Stimulated activated CD8-positive, alpha-beta memory T cell treated with anti-CD3 and anti-CD28 coated beads, Interleukin-15, amount 100 ng/mL, for 4 hours (primary cell): ENCODE measurements around the gene CRYBB1.

Experiments
- DNase-seq, 2 donors: peaks; one replicate each; pipeline ENCODE4 v3.0.0-alpha.2; 2020; ENCODE audit warnings: low read depth in 2 of 2

CRYBB1 gene

GRCh38 chr22:26577081-26577480 lies 40.7 kb downstream of the CRYBB1 start:
- no peak for DNase-seq

- no peak for DNase-seq
Measured at GRCh38 chr22:26576026-26576680, 41.7 kb downstream of the CRYBB1 start.

GRCh38 chr22:26574001-26574723 lies 43.7 kb downstream of the CRYBB1 start:
- DNase-seq: no peak

- DNase-seq: no peak
Measured at GRCh38 chr22:26573026-26573662, 44.7 kb downstream of the CRYBB1 start.

- no peak for DNase-seq
Measured at GRCh38 chr22:26570864-26571525, 46.8 kb downstream of the CRYBB1 start.

GRCh38 chr22:26570115-26570514 lies 47.7 kb downstream of the CRYBB1 start:
- no peak for DNase-seq

- no peak for DNase-seq
Measured at GRCh38 chr22:26568207-26568706, 49.6 kb downstream of the CRYBB1 start.

- DNase-seq: no peak
Measured at GRCh38 chr22:26567610-26568009, 50.2 kb downstream of the CRYBB1 start.

- DNase-seq: no peak
Measured at GRCh38 chr22:26566994-26567393, 50.8 kb downstream of the CRYBB1 start.

GRCh38 chr22:26565889-26566288 lies 51.9 kb downstream of the CRYBB1 start:
- DNase-seq: no peak

- no peak for DNase-seq
Measured at GRCh38 chr22:26565181-26565580, 52.6 kb downstream of the CRYBB1 start.

- no peak for DNase-seq
Measured at GRCh38 chr22:26564672-26565071, 53.2 kb downstream of the CRYBB1 start.

- DNase-seq: no peak
Measured at GRCh38 chr22:26564181-26564580, 53.6 kb downstream of the CRYBB1 start.

- no peak for DNase-seq
Measured at GRCh38 chr22:26563022-26563421, 54.8 kb downstream of the CRYBB1 start.

- DNase-seq: no peak
Measured at GRCh38 chr22:26561756-26562417, 55.9 kb downstream of the CRYBB1 start.

- no peak for DNase-seq
Measured at GRCh38 chr22:26559961-26560575, 57.8 kb downstream of the CRYBB1 start.

- no peak for DNase-seq
Measured at GRCh38 chr22:26558248-26558895, 59.5 kb downstream of the CRYBB1 start.

- DNase-seq: no peak
Measured at GRCh38 chr22:26556904-26557303, 60.9 kb downstream of the CRYBB1 start.

GRCh38 chr22:26555478-26555877 lies 62.3 kb downstream of the CRYBB1 start:
- DNase-seq: no peak

- DNase-seq: no peak
Measured at GRCh38 chr22:26554956-26555355, 62.9 kb downstream of the CRYBB1 start.
